GM19395 (cell line): ENCODE data around the gene TUBB4A.

Source experiments
- ATAC-seq: cut with Tn5 transposase; IDR thresholded peaks from one replicate; pipeline ENCODE4 v1.9.1; 2021; ENCODE audit warnings: mild to moderate bottlenecking, moderate library complexity; ENCODE audit not compliant: unreplicated experiment

The TUBB4A gene

GRCh38 chr19:6472713-6473112 is 29.4 kb downstream of the TUBB4A start:
- no peak for ATAC-seq

- ATAC-seq, result no peak
Observed at GRCh38 chr19:6471076-6471475, 31.0 kb downstream of the TUBB4A start.

- no peak for ATAC-seq
Observed at GRCh38 chr19:6470173-6470572, 31.9 kb downstream of the TUBB4A start.

GRCh38 chr19:6467384-6467783 is 34.7 kb downstream of the TUBB4A start:
- ATAC-seq, result no peak

- no peak for ATAC-seq
Observed at GRCh38 chr19:6466526-6467248, 35.4 kb downstream of the TUBB4A start.

- ATAC-seq, result no peak
Observed at GRCh38 chr19:6465663-6466062, 36.4 kb downstream of the TUBB4A start.

- no peak for ATAC-seq
Observed at GRCh38 chr19:6465006-6465405, 37.1 kb downstream of the TUBB4A start.

- ATAC-seq, result no peak
Observed at GRCh38 chr19:6464070-6464873, 37.8 kb downstream of the TUBB4A start, which contains the start of gene CRB3. Gene CRB3, plus strand, starts transcription at chr19:6464271. Its CDS starts 431 bp downstream, at chr19:6464702.

- ATAC-seq, result peak; percentile 78
Observed at GRCh38 chr19:6460099-6460884, 41.8 kb downstream of the TUBB4A start.

- no peak for ATAC-seq
Observed at GRCh38 chr19:6459262-6460098, 42.6 kb downstream of the TUBB4A start, which contains the start of gene SLC25A23. Gene SLC25A23, minus strand, starts transcription at chr19:6459792. Its CDS starts 164 bp downstream, at chr19:6459628.

- ATAC-seq, result no peak
Observed at GRCh38 chr19:6458695-6459261, 43.3 kb downstream of the TUBB4A start.

GRCh38 chr19:6457958-6458694 is 44.0 kb downstream of the TUBB4A start:
- no peak for ATAC-seq

- ATAC-seq, result no peak
Observed at GRCh38 chr19:6455924-6456323, 46.2 kb downstream of the TUBB4A start.

- no peak for ATAC-seq
Observed at GRCh38 chr19:6453951-6454565, 48.1 kb downstream of the TUBB4A start.

- no peak for ATAC-seq
Observed at GRCh38 chr19:6452899-6453298, 49.2 kb downstream of the TUBB4A start.

GRCh38 chr19:6452223-6452614 is 49.9 kb downstream of the TUBB4A start:
- no peak for ATAC-seq

GRCh38 chr19:6451583-6452222 is 50.4 kb downstream of the TUBB4A start:
- ATAC-seq, result no peak

- ATAC-seq, result no peak
Observed at GRCh38 chr19:6450166-6450565, 51.9 kb downstream of the TUBB4A start.
